Stimulated activated CD8-positive, alpha-beta memory T cell treated with anti-CD3 and anti-CD28 coated beads, Interleukin-7, amount 100 ng/mL, for 24 hours (primary cell): ENCODE measurements around the gene ZNF69.
A peak's percentile ranks its signal among the peaks of the same experiment; 100 is the strongest.
"Not testable (repeated sequence)": the region's sequence is repeated elsewhere in the genome, so short reads cannot be mapped to it uniquely, and the experiment has no call there.

Experiments used
- DNase-seq: peaks from one replicate; pipeline ENCODE4 v3.0.0-alpha.2; 2020; ENCODE audit warnings: low read depth

The ZNF69 gene

DNA sequence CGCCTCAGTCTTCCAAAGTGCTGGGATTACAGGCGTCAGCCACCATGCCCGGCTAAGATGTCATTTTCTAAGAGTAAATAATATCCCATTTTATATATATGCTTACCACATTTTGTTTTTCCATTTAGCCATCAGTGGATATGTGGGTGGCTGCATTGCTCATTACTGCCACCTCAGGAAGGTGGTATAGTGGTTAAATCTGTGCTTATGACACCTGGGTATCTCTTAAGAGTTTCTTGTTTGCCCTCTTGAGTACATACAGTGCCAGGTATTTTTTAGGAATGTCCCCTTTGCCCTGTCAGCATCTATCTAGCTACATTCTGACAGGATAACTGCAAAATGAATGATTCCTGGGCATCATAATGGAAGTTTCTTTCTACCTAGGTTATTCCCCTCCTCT is 14.6 kb downstream of the ZNF69 start:
- DNase-seq, result no peak

DNA sequence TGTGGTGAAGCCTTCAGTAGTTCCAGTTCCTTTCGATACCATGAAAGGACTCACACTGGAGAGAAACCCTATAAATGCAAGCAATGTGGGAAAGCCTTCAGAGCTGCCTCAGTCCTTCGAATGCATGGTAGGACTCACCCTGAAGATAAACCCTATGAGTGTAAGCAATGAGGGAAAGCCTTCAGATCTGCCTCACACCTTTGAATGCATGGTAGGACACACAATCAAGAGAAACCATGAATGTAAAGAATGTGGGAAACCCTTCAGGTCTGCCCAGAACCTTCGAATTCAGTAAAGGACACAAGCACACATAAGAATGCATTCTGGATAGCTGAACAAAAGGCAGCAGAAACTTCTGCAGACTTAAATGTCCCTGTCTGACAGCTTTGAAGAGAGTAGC is 18.3 kb downstream of the ZNF69 start:
- DNase-seq, result no peak

DNA sequence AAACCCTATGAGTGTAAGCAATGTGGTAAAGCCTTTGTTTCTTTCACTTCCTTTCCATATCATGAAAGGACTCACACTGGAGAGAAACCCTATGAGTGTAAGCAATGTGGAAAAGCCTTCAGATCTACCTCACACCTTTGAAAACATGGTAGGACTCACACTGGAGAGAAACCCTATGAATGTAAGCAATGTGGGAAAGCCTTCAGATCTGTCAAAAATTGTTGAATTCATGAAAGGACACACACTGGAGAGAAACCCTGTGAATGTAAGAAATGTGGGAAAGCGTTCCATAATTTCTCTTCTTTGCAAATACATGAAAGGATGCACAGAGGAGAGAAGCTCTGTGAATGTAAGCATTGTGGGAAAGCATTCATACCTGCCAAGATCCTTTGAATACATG is 24.4 kb downstream of the ZNF69 start:
- not testable (repeated sequence) for DNase-seq

DNA sequence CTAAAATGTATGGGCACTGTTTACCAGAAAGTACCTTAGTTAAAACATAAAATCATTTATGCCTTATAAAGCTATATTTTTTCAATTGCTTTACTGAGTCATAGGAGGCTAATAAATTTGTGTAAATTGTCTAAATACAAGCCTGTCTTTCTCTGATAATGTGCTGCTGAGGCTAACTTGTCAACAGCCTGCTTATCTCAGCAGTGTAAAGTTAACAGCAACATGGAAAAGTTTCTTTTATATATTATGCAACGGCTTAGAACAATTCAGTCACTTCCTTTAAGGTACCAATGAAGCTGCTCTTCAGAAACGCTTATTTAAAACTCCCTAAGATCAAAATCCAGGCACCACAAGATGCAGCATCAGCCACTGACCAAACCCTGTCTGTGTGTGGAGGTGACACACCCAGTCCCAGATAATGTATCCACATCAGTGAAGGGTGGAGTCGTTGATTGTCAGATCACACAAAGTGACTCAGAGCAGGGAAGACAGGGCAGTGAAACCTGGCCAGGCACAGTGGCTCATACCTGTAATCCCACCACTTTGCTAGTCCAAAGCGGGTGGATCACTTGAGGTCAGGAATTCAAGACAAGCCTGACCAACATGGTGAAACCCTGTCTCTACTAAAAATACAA is 27.0 kb downstream of the ZNF69 start:
- DNase-seq, result not testable (repeated sequence)

DNA sequence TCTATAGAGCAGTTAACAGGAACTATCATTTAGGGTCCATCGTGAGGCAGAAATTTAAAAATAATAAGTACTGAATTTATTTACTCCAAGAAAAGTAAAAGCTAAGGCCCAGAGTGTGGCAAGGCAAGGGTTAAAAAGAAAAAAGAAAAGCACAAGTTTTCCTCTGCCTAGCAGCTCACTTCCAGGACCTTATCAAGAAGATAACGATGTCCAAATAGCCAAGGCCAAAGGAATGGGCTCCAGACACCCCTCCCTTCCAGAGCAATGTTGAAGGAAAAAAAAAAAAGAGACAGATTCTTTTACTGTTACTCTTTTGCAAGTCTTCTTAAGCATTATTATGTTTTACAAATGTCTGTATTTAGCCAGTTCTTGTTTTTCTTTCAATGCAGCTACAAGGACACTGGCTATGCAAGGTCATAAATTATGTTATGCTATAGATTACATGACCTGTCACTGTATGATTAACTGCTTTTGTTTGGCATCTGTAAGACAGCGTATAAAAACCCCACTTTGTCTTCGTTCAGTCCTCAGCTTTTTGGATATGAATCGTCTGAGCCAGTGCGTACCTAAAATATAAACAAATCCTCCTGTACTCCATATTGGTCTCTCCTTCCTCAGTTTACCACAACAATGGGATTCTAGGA is 34.4 kb downstream of the ZNF69 start:
- DNase-seq, result no peak

DNA sequence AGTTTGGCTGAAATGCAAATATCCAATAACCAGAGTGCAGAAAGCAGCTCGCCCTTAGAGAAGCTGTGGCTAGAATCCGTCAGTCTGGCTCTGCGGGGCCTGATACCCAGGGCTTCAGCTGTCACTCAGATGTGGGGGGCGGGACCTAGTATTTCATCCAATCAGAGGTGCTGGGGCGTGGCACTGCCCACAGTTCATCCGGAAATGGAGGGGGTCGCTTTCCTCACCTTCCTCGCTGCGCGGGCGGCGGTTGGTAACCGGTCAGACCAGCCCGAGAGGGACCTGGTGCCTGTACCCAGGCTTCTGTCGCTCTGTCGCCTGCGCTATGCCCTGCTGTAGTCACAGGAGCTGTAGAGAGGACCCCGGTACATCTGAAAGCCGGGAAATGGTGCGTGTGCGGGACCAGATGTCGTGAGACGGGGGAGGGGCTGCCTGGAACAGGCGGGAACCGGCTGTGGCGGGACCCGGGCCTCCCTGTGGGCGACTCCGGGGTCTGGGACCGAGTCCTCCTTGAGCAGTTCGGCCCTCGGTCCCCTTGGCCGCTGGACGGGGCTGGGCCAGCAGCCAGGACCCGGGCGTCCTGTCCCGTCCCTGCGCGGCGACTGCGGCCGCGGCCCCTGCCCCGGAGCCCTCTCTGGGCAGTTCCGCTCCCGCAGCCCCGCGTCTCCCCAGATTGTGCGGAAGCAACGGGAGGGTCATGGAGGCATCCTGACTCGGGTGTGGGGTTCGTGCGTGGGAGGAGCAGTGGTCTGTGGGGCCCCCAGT is 37.5 kb downstream of the ZNF69 start, which contains the start of gene ZNF700:
Gene ZNF700 (plus strand): TSS at position 222 of the 765 bp plus-strand sequence. CDS start 104 bp downstream, at position 326.
- DNase-seq, result peak; percentile 88

DNA sequence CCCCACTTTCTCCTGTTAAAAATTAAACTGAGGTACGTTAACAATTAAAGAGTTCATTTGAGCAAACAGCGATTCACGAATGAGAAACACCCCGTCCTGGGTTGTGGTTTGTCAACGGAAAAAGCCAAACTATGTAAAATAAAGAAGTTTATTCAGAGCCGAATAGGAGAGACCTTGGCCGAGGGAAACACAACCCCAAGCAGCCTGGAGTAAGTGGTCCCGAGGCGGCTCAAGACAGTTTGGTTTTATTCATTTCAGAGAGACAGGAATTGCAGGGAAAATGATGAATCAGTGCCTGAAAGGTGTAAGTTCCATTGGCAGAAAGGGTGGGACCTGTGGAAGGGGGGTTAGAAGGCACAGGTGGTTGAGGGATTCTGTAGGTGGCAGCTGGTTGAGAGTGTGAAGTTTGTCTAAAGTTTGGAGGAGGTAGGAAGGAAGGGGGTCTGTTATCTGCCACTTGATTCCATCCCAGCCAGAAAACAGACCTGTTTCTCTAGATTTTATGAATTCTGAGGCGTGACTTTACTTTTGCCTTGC is 38.1 kb downstream of the ZNF69 start:
- DNase-seq, result not testable (repeated sequence)

DNA sequence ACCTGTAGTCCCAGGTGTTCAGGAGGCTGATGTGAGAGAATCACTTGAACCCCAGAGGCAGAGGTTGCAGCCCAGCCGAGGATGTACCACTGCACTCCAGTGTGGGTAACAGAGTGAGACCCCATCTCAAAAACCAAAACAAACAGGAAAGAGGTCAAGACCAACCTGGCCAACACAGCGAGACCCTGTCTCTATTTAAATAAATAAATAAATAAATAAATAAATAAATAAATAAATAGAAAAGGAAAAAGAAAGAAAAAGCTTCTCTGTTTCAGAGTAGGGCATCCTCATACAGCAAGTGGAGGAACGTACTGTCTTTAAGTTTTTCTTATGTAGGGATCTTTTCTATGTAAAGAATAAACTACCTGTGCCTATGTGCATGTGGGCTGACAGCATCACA is 39.6 kb downstream of the ZNF69 start:
- no peak for DNase-seq

DNA sequence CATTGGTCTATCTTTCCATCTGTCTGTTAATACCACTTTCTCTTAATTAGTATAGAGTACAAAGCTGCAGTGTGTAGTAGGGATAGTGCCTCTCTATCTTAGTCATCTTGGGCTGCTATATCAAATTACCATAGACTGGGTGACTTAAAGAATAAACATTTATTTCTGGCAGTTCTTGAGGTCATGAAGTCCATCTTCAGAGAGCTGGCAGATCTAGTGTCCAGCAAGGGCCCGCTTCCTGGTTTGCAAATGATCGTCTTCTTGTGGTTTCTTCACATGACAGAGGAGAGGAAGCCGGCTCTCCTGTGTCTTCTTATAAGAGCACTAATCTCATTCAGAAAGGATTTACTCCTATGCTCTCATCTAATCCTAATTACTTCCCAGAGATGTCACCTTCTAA is 43.5 kb downstream of the ZNF69 start:
- no peak for DNase-seq

DNA sequence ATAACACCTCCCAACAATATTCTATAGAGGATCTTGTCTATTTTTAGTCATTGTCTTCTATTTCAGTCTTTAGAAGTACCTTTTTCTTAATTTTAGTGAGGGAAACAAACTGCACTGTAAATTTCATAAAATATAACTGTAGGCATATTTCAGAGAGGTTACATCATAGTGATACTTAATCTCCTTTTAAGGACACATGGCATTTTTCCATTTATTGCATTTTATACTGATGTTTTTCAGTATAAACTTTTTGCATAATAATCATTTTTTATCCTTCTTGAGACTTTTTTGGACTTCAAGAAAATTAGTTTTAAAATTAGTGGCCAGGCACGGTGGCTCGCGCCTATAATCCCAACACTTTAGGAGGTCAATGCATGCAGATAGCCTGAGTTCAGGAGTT is 43.9 kb downstream of the ZNF69 start:
- DNase-seq, result no peak

DNA sequence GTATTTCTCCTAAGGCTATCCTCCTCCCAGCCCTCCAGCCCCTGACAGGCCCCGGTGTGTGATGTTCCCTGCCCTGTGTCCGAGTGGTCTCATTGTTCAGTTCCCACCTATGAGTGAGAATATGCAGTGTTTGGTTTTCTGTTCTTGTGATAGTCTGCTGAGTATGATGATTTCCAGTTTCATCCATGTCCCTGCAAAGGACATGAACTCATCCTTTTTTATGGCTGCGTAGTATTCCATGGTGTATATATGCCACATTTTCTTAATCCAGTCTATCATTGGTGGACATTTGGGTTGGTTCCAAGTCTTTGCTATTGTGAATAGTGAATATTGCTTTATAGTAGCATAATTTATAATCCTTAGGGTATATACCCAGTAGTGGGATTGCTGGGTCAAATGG is 48.2 kb downstream of the ZNF69 start:
- not testable (repeated sequence) for DNase-seq

DNA sequence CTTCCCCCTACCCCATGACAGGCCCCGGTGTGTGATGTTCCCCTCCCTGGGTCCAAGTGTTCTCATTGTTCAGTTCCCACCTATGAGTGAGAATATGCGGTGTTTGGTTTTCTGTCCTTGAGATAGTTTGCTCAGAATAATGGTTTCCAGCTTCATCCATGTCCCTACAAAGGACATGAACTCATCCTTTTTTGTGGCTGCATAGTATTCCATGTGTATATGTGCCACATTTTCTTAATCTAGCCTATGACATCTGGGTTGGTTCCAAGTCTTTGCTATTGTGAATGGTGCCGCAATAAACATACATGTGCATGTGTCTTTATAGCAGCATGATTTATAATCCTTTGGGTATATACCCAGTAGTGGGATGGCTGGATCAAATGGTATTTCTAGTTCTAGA is 50.8 kb downstream of the ZNF69 start:
- DNase-seq, result not testable (repeated sequence)

DNA sequence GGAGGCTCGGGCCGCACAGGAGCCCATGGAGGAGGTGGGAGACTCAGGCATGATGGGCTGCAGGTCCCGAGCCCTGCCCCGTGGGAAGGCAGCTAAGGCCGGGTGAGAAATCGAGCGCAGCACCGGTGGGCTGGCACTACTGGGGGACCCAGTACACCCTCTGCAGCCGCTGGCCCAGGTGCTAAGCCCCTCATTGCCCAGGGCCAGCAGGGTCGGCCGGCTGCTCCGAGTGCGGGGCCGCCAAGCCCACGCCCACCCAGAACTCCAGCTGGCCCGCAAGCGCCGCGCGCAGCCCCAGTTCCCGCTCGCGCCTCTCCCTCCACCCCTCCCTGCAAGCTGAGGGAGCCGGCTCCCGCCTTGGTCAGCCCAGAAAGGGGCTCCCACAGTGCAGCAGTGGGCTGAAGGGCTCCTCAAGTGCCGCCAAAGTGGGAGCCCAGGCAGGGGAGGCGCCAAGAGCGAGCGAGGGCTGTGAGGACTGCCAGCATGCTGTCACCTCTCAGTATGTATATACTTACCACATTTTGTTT is 53.8 kb downstream of the ZNF69 start:
- not testable (repeated sequence) for DNase-seq

DNA sequence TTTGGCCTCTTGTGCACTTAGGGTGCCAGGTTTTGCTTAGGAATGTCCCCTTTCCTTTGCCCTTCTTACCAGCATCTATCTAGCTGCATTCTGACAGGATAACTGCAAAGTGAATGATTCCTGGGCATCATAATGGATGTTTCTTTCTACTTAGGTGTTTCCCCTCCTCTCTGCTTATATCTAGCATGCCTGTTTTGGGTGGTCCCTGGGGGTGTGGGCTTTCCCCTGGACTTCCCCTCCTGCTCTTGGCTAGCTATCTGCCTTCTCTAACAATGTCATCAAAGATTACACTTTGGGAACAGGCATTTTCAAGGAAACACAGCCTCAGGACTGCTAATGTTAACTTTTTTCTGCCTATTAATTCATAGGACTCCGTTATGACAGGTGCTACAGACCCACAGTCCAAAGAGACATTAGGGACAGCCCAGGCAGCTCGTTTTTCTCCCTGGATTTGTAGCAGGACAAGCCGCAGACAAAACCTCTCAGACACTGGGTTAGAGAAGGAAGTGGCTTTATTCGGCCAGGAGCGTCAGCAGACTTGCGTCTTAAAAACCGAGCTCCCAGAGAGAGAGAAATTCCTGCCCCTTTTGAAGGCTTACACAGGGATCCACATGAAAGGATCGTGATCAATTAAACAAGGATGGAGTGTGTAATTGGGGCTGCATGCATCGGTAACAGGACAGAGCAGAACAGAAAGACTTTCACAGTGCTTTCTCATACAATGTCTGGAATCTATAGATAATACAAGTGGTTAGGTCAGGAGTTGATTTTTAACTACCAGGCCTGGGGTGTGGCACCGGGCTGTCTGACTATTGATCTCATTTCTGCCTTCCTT is 54.6 kb downstream of the ZNF69 start:
- DNase-seq, result no peak

DNA sequence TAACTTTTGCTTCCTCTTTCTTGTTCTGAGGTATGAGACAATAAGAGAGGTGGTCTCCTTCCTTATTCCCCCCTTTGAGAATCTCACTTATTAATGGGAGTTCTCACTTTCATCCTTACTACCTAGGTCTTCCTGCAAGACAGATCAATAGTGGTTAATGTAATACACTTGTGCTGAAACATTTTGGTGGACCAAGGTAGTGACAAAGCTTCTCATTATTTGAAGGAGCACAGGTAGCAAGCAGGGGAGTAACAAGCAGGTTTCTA is 55.2 kb downstream of the ZNF69 start:
- no peak for DNase-seq

DNA sequence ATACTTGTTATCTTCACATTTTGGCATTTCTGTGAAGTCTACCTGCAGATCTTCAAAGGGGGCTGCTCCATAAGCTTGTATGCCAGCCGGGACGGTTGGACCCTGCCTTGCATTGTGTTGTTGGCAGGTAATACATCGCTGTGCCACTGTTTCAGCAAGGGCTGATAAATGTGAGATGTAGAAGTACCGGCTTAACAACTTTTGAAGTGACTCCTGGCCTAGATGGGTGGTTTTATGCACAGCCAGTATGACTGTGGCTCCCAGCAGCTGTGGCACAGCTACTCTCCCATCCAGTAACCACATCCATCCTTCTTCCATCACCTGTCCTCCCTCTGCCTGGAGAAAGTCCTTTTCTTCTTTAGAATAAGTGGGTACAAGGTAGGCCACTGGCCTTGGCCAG is 57.1 kb downstream of the ZNF69 start:
- no peak for DNase-seq

DNA sequence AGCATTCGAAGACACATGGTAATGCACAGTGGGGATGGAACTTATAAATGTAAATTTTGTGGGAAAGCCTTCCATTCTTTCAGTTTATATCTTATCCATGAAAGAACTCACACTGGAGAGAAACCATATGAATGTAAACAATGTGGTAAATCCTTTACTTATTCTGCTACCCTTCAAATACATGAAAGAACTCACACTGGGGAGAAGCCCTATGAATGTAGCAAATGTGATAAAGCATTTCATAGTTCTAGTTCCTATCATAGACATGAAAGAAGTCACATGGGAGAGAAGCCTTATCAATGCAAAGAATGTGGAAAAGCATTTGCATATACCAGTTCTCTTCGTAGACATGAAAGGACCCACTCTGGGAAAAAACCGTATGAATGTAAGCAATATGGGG is 61.1 kb downstream of the ZNF69 start:
- DNase-seq, result no peak

DNA sequence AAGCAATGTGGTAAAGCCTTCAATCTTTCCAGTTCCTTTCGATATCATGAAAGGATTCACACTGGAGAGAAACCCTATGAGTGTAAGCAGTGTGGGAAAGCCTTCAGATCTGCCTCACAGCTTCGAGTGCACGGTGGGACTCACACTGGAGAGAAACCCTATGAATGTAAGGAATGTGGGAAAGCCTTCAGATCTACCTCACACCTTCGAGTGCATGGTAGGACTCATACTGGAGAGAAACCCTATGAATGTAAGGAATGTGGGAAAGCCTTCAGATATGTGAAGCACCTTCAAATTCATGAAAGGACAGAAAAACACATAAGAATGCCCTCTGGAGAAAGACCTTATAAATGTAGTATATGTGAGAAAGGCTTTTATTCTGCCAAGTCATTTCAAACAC is 61.6 kb downstream of the ZNF69 start:
- no peak for DNase-seq

DNA sequence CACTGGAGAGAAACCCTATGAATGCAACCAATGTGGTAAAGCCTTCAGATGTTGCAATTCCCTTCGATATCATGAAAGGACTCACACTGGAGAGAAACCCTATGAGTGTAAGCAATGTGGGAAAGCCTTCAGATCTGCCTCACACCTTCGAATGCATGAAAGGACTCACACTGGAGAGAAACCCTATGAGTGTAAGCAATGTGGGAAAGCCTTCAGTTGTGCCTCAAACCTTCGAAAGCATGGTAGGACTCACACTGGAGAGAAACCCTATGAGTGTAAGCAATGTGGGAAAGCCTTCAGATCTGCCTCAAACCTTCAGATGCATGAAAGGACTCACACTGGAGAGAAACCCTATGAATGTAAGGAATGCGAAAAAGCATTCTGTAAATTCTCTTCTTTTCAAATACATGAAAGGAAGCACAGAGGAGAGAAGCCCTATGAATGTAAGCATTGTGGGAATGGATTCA is 62.1 kb downstream of the ZNF69 start:
- not testable (repeated sequence) for DNase-seq

DNA sequence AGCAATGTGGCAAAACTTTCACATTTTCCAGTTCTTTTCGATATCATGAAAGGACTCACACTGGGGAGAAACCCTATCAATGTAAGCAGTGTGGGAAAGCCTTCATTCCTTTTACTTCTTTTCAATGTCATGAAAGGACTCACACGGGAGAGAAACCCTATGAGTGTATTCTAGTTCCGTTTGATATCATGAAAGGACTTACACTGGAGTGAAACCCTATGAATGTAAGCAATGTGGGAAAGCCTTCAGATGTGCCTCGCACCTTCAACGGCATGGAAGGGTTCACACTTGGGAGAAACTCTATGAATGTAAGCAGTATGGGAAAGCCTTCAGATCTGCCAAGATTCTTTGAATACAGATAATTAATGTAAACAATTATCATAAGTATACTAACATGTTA is 62.7 kb downstream of the ZNF69 start:
- DNase-seq, result no peak
